ENCODE data around the gene C10orf120.

Gene C10orf120

GRCh38 chr10:122699796-122700455, at the start of gene C10orf120:
Gene C10orf120 (minus strand): TSS chr10:122699846. CDS start chr10:122699790, 56 bp downstream.
- no peak for DNase-seq (ENCODE audit: low read depth)

GRCh38 chr10:122748496-122748895, 48.9 kb upstream of the C10orf120 start:
- no peak for DNase-seq (ENCODE audit: low read depth)

GRCh38 chr10:122746408-122746807, 46.8 kb upstream of the C10orf120 start:
- DNase-seq (ENCODE audit: low read depth): no peak

- DNase-seq (ENCODE audit: low read depth): no peak
Measured at GRCh38 chr10:122744257-122744656, 44.6 kb upstream of the C10orf120 start.

- no peak for DNase-seq (ENCODE audit: low read depth)
Measured at GRCh38 chr10:122740640-122741039, 41.0 kb upstream of the C10orf120 start.

GRCh38 chr10:122738031-122738430, 38.4 kb upstream of the C10orf120 start:
- DNase-seq (ENCODE audit: low read depth): no peak

GRCh38 chr10:122733931-122734665, 34.5 kb upstream of the C10orf120 start:
- DNase-seq (ENCODE audit: low read depth): no peak

GRCh38 chr10:122733443-122733842, 33.8 kb upstream of the C10orf120 start:
- no peak for DNase-seq (ENCODE audit: low read depth)

GRCh38 chr10:122730238-122730637, 30.6 kb upstream of the C10orf120 start:
- DNase-seq (ENCODE audit: low read depth): no peak

- DNase-seq (ENCODE audit: low read depth): no peak
Measured at GRCh38 chr10:122729126-122729525, 29.5 kb upstream of the C10orf120 start.

GRCh38 chr10:122727426-122727825, 27.8 kb upstream of the C10orf120 start:
- no peak for DNase-seq (ENCODE audit: low read depth)

- no peak for DNase-seq (ENCODE audit: low read depth)
Measured at GRCh38 chr10:122725768-122726167, 26.1 kb upstream of the C10orf120 start.

- no peak for DNase-seq (ENCODE audit: low read depth)
Measured at GRCh38 chr10:122725006-122725405, 25.4 kb upstream of the C10orf120 start.

- no peak for DNase-seq (ENCODE audit: low read depth)
Measured at GRCh38 chr10:122721111-122721510, 21.5 kb upstream of the C10orf120 start.

- DNase-seq (ENCODE audit: low read depth): no peak
Measured at GRCh38 chr10:122716025-122716424, 16.4 kb upstream of the C10orf120 start.

GRCh38 chr10:122715576-122715975, 15.9 kb upstream of the C10orf120 start:
- no peak for DNase-seq (ENCODE audit: low read depth)

GRCh38 chr10:122713091-122713885, 13.6 kb upstream of the C10orf120 start:
- DNase-seq (ENCODE audit: low read depth): no peak

GRCh38 chr10:122710576-122710975, 10.9 kb upstream of the C10orf120 start:
- no peak for DNase-seq (ENCODE audit: low read depth)

GRCh38 chr10:122709971-122710370, 10.3 kb upstream of the C10orf120 start:
- DNase-seq (ENCODE audit: low read depth): no peak

GRCh38 chr10:122707535-122707934, 7.9 kb upstream of the C10orf120 start:
- DNase-seq (ENCODE audit: low read depth): no peak

- DNase-seq (ENCODE audit: low read depth): no peak
Measured at GRCh38 chr10:122706947-122707346, 7.3 kb upstream of the C10orf120 start.

- no peak for DNase-seq (ENCODE audit: low read depth)
Measured at GRCh38 chr10:122706467-122706866, 6.8 kb upstream of the C10orf120 start.

Measured in non-pigmented ciliary epithelial cell (primary cell).